Upper lobe of left lung (tissue), 6 donors: ENCODE results near the gene DOCK4. TPM values are rescaled to one million over a fixed set of nuclear protein-coding genes. Genes with fewer than 3 reads are reported as not detected.

Experiments
- ATAC-seq, 2 donors: fragments of 200-7000 bp; cut with Tn5 transposase; one replicate each; pipeline ENCODE4 v1.9.1; 2022; ENCODE audit warnings: mild to moderate bottlenecking in 2 of 2, moderate library complexity in 2 of 2; ENCODE audit not compliant: low FRiP score in 2 of 2
- DNase-seq, 2 donors: peaks; one replicate each; pipeline ENCODE4 v3.0.0-alpha.2; 2019 to 2020
- H3K27ac ChIP-seq, 4 donors: fragments of 200-600 bp; sonication (generic); one replicate each; pipeline ENCODE4 v1.5.1; 2016 to 2019
- H3K27me3 ChIP-seq, 4 donors: fragments of 200-600 bp; sonication (generic); one replicate each; pipeline ENCODE4 v1.5.1; 2017 to 2019
- H3K36me3 ChIP-seq, 4 donors: fragments of 200-600 bp; sonication (generic); one replicate each; pipeline ENCODE4 v1.5.1; 2016 to 2019
- H3K4me1 ChIP-seq, 4 donors: fragments of 200-600 bp; sonication (generic); one replicate each; pipeline ENCODE4 v1.5.1; 2018 to 2019
- H3K4me3 ChIP-seq, 4 donors: fragments of 200-600 bp; sonication (generic); one replicate each; pipeline ENCODE4 v1.5.1; 2017 to 2019; ENCODE audit warnings: mild to moderate bottlenecking in 2 of 4, moderate library complexity in 1 of 4
- H3K9me3 ChIP-seq, 4 donors: fragments of 200-600 bp; sonication (generic); one replicate each; pipeline ENCODE4 v1.5.1; 2018 to 2019
- CTCF ChIP-seq, 6 experiments: fragments of 450-650 bp in 4 of 6; fragments of 200-600 bp in 2 of 6; sonication (generic) in 2 of 6; IDR thresholded peaks; one replicate each; pipeline ENCODE4 v1.5.1; 2016 to 2019; ENCODE audit warnings: antibody characterized with exemption in 6 of 6
- EP300 ChIP-seq, 4 donors: sonication (generic); formaldehyde crosslinking; IDR thresholded peaks; one replicate each; pipeline ENCODE4 v1.5.1; 2017; ENCODE audit warnings: antibody characterized with exemption in 4 of 4, control low read depth in 2 of 4
- POLR2A ChIP-seq, 4 donors: fragments of 450-650 bp; IDR thresholded peaks; one replicate each; pipeline ENCODE4 v1.5.1; 2016 to 2017; ENCODE audit warnings: antibody characterized with exemption in 4 of 4, mild to moderate bottlenecking in 2 of 4
- POLR2AphosphoS5 ChIP-seq, 2 donors: sonication (generic); formaldehyde crosslinking; IDR thresholded peaks; one replicate each; pipeline ENCODE4 v1.5.1; 2017; ENCODE audit warnings: antibody characterized with exemption in 2 of 2
- WGBS, 2 donors: methylation state at CpG; one replicate each; pipeline ENCODE4 v1.1.5; 2017 to 2018; 5-methylcytosine and 5-hydroxymethylcytosine counted together
- total RNA-seq, 6 donors: library from RNA; depleted of rRNA in 4 of 6; stranded (reverse); fragments of >200 nt in 4 of 6; gene quantifications; one replicate each; pipeline versions ENCODE4 v1.1.0 to v1.2.1, GENCODE V29; 2016 to 2021
- donor health status: DM: no; HTN: no; CAD: no; lungs with moderate emphysema.
- donor health status: DM: no; HTN: yes; CAD: no; lungs with severe emphysema.

The DOCK4 gene
- total RNA-seq, 6 donors from 2014 or later: 53.6 to 166 (median 100) TPM

GRCh38 chr7:111697771-111698170, 508.4 kb downstream of the DOCK4 start:
- DNase-seq (no peak), ATAC-seq (no peak)
- Histone ChIP-seq H3K4me1 (no peaks in the 10 kb centered on the region), H3K4me3 (no peak overlapping the region), H3K27me3 (no peaks in the 10 kb centered on the region), H3K9me3 (no peaks in the 10 kb centered on the region), H3K27ac (no peak overlapping the region), H3K36me3 (no peaks in the 10 kb centered on the region)
- WGBS, 2 donors: 73 to 75% methylated on average over 1 of the region's 1 CpG
- TF ChIP-seq POLR2A (IDR thresholded peaks at IDR 0.05) (no peak), EP300 (IDR thresholded peaks at IDR 0.05) (no peak), CTCF (IDR thresholded peaks at IDR 0.05) (no peak), POLR2AphosphoS5 (IDR thresholded peaks at IDR 0.05) (no peak)

- ATAC-seq (no peak), DNase-seq (no peak)
- H3K27me3 ChIP-seq: no peaks in the 10 kb centered on the region
- WGBS, 2 donors: 73 to 75% methylated on average over 2 of the region's 2 CpGs
- no peaks in the 10 kb centered on the region for H3K4me1 ChIP-seq
- no peaks in the 10 kb centered on the region for H3K9me3 ChIP-seq
- H3K36me3 ChIP-seq: no peaks in the 10 kb centered on the region
- H3K4me3 ChIP-seq: no peak overlapping the region
- no peak for TF ChIP-seq POLR2AphosphoS5 (IDR thresholded peaks at IDR 0.05)
- no peak for TF ChIP-seq CTCF (IDR thresholded peaks at IDR 0.05)
- no peak for TF ChIP-seq POLR2A (IDR thresholded peaks at IDR 0.05)
- TF ChIP-seq EP300 (IDR thresholded peaks at IDR 0.05): no peak
- no peak overlapping the region for H3K27ac ChIP-seq
These were observed 511.8 kb downstream of the DOCK4 start for GRCh38 chr7:111694376-111694775.

GRCh38 chr7:111690364-111691111, 515.7 kb downstream of the DOCK4 start:
- DNase-seq: no peak
- Histone ChIP-seq H3K4me3 (no peak overlapping the region), H3K27ac (no peak overlapping the region), H3K36me3 (no peaks in the 10 kb centered on the region), H3K4me1 (no peaks in the 10 kb centered on the region), H3K9me3 (no peaks in the 10 kb centered on the region), H3K27me3 (no peaks in the 10 kb centered on the region)
- WGBS, 2 donors: 54 to 62% methylated on average over 7 of the region's 7 CpGs
- no peak for ATAC-seq
- TF ChIP-seq CTCF (IDR thresholded peaks at IDR 0.05) (no peak), EP300 (IDR thresholded peaks at IDR 0.05) (no peak), POLR2AphosphoS5 (IDR thresholded peaks at IDR 0.05) (no peak), POLR2A (IDR thresholded peaks at IDR 0.05) (no peak)

GRCh38 chr7:111685349-111685748, 520.9 kb downstream of the DOCK4 start:
- no peak for DNase-seq
- Histone ChIP-seq H3K27ac (no peak overlapping the region), H3K4me1 (no peaks in the 10 kb centered on the region), H3K9me3 (no peaks in the 10 kb centered on the region), H3K4me3 (no peak overlapping the region), H3K36me3 (no peaks in the 10 kb centered on the region), H3K27me3 (no peaks in the 10 kb centered on the region)
- TF ChIP-seq POLR2AphosphoS5 (IDR thresholded peaks at IDR 0.05): no peak
- TF ChIP-seq CTCF (IDR thresholded peaks at IDR 0.05): no peak
- no peak for TF ChIP-seq EP300 (IDR thresholded peaks at IDR 0.05)
- no peak for TF ChIP-seq POLR2A (IDR thresholded peaks at IDR 0.05)
- ATAC-seq: no peak
